Breast epithelium (tissue), 3 donors: Measurements from ENCODE around the gene SYNPO2.

Experiments
- CTCF ChIP-seq, 3 donors: fragments of 450-650 bp; IDR thresholded peaks; one replicate each; pipeline ENCODE4 v1.5.1; 2016 to 2017; ENCODE audit warnings: antibody characterized with exemption in 3 of 3, mild to moderate bottlenecking in 3 of 3, moderate library complexity in 3 of 3
- POLR2A ChIP-seq: fragments of 450-650 bp; IDR thresholded peaks from one replicate; pipeline ENCODE4 v1.6.1; 2016; ENCODE audit warnings: antibody characterized with exemption, mild to moderate bottlenecking, moderate library complexity
- POLR2AphosphoS5 ChIP-seq, 3 donors: sonication (generic); formaldehyde crosslinking; IDR thresholded peaks; one replicate each; pipeline ENCODE4 v1.6.1; 2017; ENCODE audit warnings: antibody characterized with exemption in 3 of 3

- TF ChIP-seq CTCF (IDR thresholded peaks at IDR 0.05) (no peak), POLR2AphosphoS5 (IDR thresholded peaks at IDR 0.05) (no peak), POLR2A (no peak)
Observed at GRCh38 chr4:119081542-119081859, 192.8 kb downstream of the SYNPO2 start.
